WTC11 (cell line): ENCODE data around the gene STXBP6.

Source experiments
- ATF1 ChIP-seq: sonication (generic); formaldehyde crosslinking; IDR thresholded peaks from 2 replicates; pipeline ENCODE4 v1.8.1; 2023; ENCODE audit warnings: mild to moderate bottlenecking, moderate library complexity, missing genetic modification reagents
- CREB1 ChIP-seq: sonication (generic); formaldehyde crosslinking; IDR thresholded peaks from 2 replicates; pipeline ENCODE4 v1.8.0; 2023; ENCODE audit warnings: mild to moderate bottlenecking, missing genetic modification reagents
- CTCF ChIP-seq: fragments of 200-600 bp; IDR thresholded peaks from 2 replicates; pipeline ENCODE4 v1.8.0; 2022; ENCODE audit warnings: antibody characterized with exemption

GRCh38 chr14:24979725-24980239, 70.2 kb downstream of the STXBP6 start:
- TF ChIP-seq ATF1 (CRISPR knock-in tag) (no peak), CTCF (no peak), CREB1 (no peak)
